Activated CD4-positive, alpha-beta T cell treated with anti-CD3 and anti-CD28 coated beads for 4 hours (primary cell): ENCODE measurements around the gene ETV5.

ENCODE experiments used
- DNase-seq, 2 donors: peaks; one replicate each; pipeline ENCODE4 v3.0.0-alpha.2; 2020

The ETV5 gene

GRCh38 chr3:186121968-186122367 lies 13.1 kb upstream of the ETV5 start:
- DNase-seq: no peak

GRCh38 chr3:186121278-186121677 lies 12.4 kb upstream of the ETV5 start:
- DNase-seq: no peak

DNA sequence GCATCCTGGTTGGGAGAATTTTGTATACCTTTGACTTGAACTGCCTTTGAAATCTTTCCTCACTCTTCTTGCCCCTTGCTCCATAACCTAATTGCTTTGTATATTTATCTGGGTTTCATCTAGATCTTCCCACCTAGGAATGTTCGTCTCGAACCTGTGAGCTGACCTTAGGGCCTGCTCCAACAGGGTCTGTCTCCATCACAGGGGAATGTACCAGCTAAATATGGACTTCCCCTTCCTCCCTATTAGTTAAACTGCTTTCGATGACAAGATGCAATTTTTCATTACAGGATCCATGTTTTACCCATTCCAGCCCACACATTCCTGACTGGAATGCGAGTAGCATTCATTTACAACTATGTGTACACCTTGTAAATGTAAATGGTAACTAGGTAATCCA lies 10.6 kb upstream of the ETV5 start:
- no peak for DNase-seq

DNA sequence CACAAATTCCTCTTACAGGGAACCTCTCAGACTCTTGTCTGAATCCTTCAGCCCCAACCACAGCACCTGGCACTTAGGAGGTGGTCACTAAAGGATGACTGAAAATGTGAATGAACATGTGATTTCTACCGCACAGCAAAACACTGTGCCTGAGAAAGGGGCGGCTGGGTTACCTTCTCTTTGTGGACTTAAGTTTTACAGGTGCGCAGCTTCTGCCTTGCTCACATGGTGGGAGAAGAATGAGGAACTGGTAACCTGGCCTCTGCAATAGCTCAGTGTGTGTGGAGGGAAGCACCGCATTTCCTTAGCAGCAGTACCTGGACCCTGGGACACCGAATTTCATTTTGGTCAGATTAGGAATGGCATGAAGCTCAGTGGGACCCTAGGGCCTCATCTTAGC lies 9.8 kb upstream of the ETV5 start:
- DNase-seq: no peak

GRCh38 chr3:186117521-186118134 lies 8.7 kb upstream of the ETV5 start:
- DNase-seq: no peak

GRCh38 chr3:186115239-186115996 lies 6.5 kb upstream of the ETV5 start:
- DNase-seq: no peak

DNA sequence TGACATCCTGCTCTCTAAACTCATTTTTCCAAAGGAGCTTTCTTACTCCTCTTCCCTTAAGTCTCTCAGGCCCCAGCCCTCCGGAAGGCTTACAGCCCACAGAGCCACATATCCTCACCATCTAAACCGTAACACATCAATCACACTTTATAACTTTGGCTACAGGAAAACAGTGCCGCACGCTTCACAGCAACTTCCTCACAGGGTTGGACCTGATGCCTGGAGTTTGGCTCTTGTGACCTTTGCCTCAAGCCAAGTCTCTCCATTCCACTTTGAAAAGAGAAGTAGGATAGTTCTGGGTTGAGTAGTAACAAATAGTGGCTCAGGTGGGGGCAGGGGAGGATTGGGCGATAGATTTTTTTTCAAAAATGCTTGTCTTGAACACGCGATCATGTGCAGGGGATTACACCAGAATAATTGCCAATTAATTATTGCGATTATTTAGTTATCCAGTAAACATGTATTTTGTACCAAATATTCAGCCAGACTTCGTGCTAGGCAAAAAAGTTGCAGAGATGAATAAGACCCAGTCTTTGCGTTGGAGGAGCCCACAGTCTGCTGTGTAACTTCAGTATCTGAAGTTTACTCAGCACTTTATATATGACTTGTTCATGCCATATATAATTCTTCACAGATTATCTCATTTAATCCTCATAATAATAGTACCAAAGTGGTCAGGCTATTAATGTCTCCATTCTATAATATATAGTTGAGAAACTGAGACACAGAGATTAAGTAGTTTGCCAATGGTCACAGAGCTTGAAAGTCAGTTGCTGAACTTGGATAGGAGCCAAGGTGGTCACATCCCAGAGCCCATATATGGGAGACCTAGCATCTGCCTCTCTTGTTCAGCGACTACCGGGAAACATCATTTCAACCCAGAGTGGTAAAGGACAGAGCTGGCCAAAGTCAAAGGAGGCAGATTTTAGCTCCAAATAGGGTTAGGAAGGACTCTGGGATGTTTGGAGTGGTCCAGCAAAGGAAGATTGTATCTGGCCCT lies 2.4 kb upstream of the ETV5 start:
- no peak for DNase-seq

- DNase-seq: no peak
Observed at GRCh38 chr3:186109897-186110803, 1.3 kb upstream of the ETV5 start.

GRCh38 chr3:186108106-186108940 lies 566 bp downstream of the ETV5 start:
- DNase-seq: no peak

GRCh38 chr3:186107215-186108105 lies 1.4 kb downstream of the ETV5 start:
- peak; percentile 19 to 22 for DNase-seq

DNA sequence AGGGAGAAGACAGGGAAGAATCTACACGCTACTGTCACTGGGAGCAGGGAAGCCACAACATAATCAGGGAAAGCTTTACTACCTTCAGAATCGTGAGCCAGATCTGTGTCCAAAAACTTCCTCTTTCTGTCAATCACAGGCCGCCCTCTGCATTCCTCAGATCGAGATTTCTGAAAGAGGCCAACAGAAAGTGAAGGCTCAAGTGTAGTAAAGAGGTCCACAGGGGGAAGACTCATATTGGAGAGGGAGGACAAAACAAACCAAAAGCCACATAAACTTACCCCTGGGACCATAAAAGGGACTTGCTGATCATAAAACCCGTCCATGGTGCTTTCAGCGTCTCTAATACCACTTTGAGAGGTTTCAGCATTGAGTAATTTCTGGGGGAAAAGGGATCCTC lies 3.3 kb downstream of the ETV5 start:
- DNase-seq: no peak

DNA sequence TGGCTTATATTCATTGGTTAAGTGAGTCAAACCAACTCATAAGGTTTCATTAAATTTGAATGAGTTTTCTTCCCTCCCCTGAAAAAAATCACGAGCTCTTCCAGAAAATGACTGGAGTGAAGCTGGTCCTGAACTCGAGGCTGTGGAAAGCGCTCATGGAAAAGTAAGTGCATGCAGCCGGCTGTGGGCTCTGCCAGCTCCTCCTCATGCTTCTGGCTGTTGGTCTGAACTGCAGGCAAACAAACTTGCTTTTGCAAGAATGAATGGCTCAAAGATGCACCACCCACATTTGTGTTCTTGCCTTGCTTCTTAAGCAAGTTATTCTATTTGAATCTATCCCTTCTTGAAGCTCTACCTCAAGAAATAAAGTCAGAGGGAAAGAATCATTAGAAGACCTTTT lies 6.2 kb downstream of the ETV5 start:
- DNase-seq: no peak

DNA sequence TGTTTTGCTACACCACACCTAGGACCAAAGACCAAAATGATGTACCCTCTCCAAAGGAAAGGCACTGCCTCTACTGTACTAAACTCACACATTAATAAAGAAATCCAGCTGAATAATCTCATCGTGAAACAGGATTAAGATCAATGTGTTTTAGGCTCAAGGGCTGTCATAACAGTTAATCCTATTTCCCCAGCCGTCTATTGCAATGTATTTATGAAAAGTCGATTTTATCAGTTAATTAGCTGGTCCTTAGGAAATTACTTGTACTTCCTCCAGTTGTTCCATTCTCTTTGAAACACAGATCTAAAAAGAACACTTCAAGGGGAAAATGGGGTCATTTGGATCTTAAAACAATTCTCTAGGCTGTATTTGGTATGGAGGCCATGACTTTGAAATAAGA lies 8.5 kb downstream of the ETV5 start:
- no peak for DNase-seq

- DNase-seq: no peak
Observed at GRCh38 chr3:186099178-186099577, 9.7 kb downstream of the ETV5 start.

- DNase-seq: no peak
Observed at GRCh38 chr3:186098740-186099139, 10.1 kb downstream of the ETV5 start.

DNA sequence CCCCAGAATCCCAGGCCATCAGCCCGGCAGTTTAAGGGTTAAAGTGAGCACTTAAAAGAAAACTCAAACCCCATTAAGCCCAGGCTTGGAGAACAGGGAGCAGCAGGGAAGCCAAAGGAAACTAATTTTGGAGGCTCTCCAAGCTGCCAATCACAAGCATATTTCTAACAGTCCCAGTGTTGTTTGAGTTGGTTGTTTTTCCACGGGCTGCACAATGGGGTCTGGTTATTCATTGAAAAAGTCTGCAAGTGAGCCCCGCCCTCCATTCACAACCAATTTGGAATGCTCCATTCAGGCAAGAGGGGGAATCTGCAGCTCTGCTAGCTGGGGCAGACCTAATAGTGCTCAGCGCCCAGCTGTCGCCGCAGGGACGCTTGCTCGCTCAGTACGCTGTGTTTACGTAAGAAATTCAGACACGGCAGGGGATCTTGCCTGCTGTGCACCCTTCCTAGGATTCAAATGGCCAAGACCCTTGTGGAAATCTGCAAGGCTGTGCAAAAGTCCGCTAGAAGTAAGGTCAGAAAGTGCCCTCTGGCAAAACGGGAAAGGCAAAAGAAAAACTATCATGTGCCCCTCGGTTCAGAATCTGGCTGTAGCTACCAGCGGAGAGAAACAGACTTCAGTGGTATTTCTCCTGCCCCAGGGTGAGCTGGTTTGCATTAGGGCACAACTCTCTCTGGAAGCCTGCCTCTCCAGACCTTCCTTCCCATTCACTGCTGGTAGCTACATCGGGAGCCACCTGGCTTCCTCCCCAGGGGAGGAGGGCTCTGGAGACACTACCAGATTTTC lies 11.0 kb downstream of the ETV5 start:
- DNase-seq: no peak

DNA sequence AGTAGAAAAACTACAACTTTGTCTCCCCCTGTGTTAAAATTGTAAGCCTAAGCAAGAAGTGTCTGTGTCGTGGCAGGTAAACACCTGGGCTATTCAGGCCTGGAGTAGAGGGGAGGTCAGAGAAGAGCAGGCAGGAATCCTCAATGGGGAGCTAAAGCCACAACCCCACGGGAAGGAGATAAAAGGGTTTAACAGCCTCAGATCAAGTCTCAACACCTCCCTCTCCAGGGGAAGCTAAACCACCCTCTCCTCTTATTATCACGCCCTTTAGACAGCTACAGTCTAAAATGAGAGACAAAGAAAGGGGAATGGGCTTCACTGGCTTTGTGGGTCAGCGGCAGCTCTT lies 11.6 kb downstream of the ETV5 start:
- DNase-seq: no peak

DNA sequence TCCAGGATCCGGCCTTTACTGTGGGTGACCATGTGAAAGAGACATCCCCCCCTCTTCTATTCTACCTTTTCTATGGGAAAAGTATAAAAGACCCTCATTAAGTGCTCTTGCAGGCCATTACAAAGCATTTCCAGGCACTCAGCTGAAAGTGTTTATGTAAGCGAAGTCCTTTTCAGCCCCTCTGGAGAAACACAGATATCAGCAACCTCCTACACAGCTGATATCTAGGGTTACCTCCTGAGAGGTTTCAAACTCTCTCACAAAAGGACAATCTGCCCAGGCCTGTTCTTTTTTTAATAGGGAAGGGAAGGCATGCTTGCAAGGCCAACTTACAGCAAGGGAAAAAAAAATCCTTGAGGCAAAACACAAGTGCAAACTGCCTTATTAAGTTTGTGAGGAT lies 12.6 kb downstream of the ETV5 start:
- no peak for DNase-seq

DNA sequence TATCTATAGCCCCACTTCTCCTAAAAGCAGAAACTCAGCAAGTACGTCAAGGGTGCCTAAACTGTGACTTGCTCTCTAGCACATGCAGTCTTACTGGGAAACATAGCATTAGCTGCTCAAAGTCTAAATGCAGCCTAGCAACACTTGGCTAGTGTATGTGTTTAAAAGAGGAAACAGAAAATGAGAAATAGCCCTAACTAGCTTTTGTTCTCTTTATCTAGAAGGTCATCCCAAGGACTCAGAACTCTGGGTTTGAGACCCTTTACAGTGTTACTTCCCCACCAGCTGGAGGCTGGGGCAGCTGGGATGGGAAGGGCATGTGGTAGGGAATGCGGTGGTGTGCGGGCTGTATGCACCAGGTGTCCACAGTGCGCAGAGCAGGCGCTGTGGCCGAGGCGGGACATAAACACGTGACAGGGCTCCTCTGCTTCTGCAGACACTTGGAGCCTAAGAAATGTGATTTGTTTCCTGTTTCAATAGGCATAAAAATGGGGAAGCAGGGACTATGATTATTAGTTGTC lies 13.3 kb downstream of the ETV5 start:
- no peak for DNase-seq
